ENCODE measurements around the gene PARVB.
A peak's percentile ranks its signal among the peaks of the same experiment; 100 is the strongest.

The PARVB gene

GRCh38 chr22:44164031-44164430 lies 139.9 kb downstream of the PARVB start:
- no peak for DNase-seq

- no peak for DNase-seq
Measured at GRCh38 chr22:44165286-44165874, 141.3 kb downstream of the PARVB start.

GRCh38 chr22:44166498-44167276 lies 142.6 kb downstream of the PARVB start:
- no peak for DNase-seq

GRCh38 chr22:44167501-44167900 lies 143.4 kb downstream of the PARVB start:
- DNase-seq, result no peak

GRCh38 chr22:44168206-44168605 lies 144.1 kb downstream of the PARVB start:
- no peak for DNase-seq

DNA sequence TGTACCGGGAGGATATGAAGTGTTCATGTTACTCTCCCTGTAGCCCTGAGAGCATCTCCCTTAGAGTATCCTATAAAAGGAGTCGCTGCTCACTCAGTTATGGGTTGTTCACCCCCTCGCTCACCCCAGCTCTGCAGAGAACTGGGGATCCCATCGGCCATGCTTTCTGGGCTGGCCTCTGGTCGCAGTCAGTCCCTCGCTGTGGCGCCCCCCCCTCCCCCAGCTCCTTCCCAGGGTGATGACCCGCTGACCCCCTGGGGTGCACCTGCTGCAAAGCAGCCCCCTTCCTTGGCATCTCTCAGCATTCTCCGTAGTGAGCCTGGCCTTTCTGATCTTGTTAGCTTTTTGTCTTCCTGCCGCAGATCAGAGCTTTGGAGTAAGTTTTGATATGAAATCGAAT lies 146.4 kb downstream of the PARVB start:
- DNase-seq, result no peak

- peak; percentile 25 for DNase-seq
Measured at GRCh38 chr22:44171561-44171960, 147.5 kb downstream of the PARVB start.

GRCh38 chr22:44172370-44173108 lies 148.4 kb downstream of the PARVB start:
- peak; percentile 83 for DNase-seq

GRCh38 chr22:44173154-44173553 lies 149.1 kb downstream of the PARVB start:
- DNase-seq, result no peak

- DNase-seq, result no peak
Measured at GRCh38 chr22:44175676-44176075, 151.6 kb downstream of the PARVB start.

GRCh38 chr22:44179196-44179988 lies 155.3 kb downstream of the PARVB start:
- peak; percentile 57 for DNase-seq

- DNase-seq, result peak; percentile 53
Measured at GRCh38 chr22:44179989-44180705, 156.0 kb downstream of the PARVB start.

- peak; percentile 43 for DNase-seq
Measured at GRCh38 chr22:44180706-44181032, 156.6 kb downstream of the PARVB start, which contains the start of gene PARVG. TSS of gene PARVG (plus strand) at chr22:44180925. CDS start at chr22:44183330, 2,405 bp downstream.

DNA sequence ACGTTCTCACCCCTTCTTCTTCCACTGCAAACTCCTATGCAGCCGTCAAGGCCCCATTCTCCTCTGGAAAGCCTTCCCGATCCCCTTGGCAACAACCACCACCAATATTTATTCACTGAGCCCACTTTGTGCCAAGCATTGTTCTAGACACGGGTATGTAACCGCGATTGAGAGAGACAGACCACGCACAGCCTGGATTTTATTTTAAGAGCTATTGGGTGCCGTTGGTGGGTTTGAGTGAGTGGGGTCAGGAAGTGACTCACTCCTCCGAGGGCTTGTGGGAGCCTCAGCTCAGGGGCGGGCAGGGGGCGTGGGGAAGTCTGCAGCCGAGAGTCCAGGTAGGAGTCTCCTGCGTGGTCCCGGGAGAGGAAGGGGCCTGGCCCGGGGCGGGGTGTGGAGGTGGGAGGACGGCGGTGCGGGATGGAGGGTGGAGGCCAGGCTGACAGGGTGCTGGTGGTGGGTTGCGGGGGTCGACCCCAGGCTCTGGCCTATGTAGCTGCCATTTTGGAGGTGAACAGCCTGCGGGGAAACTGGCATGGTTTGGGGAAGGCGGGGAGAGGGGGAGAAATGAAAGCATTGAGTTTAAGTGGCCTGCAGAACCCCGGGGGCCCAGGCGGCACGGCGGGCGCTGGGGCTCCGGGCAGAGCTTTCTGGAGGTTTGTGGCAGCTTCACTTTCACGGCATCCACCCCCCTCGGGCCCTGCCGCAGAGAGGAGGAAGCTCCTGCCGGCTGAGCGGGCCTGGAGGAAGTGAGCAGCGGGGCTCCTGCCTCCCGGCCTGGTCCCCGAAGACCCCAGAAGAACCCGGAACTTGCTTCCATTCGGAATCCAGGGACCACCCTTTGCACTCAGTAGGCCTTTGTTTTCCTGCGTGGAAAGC lies 157.2 kb downstream of the PARVB start:
- peak; percentile 62 for DNase-seq

- no peak for DNase-seq
Measured at GRCh38 chr22:44181912-44182587, 157.9 kb downstream of the PARVB start.

- DNase-seq, result peak; percentile 85
Measured at GRCh38 chr22:44182588-44183286, 158.6 kb downstream of the PARVB start.

- DNase-seq, result no peak
Measured at GRCh38 chr22:44183287-44183588, 159.1 kb downstream of the PARVB start.

- no peak for DNase-seq
Measured at GRCh38 chr22:44184006-44184405, 159.9 kb downstream of the PARVB start.

GRCh38 chr22:44185237-44186120 lies 161.4 kb downstream of the PARVB start:
- no peak for DNase-seq
